Measurements from ENCODE around the gene NDUFB11.
"Not testable (repeated sequence)": the region's sequence is repeated elsewhere in the genome, so short reads cannot be mapped to it uniquely, and the experiment has no call there.

Gene NDUFB11

DNA sequence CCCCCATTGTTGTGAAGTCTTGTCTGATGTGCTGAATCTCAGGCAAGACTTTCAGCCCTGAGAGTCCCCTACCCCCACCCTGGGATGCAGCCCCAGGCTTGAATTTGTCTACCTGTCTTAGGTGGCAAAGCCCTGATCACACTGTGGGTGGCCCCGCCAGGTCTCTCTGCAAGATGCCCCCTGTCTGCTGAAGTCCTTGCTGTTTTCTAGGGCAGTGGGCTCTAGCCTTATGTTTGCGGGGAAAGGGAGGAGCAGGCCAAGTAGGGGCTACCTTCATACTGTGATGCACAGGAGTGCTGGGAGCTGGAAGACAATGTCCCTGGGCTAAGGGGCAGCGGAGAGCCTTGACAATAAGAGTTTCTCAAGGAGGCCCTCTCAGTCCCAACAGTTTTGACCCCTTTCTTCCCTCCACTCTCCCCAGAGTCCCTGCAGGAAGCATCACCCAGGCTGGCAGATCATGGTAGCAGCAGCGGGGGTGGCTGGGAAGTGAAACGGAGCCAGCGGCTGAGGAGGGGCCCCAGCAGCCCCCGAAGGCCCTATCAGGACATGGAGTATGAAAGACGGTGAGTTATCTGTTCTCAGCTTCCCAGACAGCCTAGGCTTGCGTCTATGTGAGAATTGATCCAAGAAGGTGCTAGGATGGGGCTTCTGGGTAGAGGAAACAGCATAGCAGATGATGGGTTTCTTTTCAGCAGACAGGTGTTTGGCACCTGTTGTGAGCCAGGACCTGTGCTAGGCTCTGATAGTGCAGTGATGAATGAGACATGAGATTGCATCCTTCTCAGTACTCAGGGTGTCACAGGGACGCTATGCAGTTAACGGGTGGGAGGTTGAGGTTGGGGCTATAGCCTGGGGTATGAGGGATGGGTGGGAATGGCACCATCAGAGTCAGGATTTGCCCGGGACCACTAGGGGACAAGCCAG, 2.7 kb upstream of the NDUFB11 start:
- peak overlapping the region; percentile 80; the same call in 1 of the 2 replicates for H3K4me3 ChIP-seq (ENCODE audit: low read length)
- TF ChIP-seq CTCF (conservative IDR thresholded peaks at IDR 0.05; ENCODE audit: low read length), result no peak
- no peak for DNase-seq (ENCODE audit: low read depth)

DNA sequence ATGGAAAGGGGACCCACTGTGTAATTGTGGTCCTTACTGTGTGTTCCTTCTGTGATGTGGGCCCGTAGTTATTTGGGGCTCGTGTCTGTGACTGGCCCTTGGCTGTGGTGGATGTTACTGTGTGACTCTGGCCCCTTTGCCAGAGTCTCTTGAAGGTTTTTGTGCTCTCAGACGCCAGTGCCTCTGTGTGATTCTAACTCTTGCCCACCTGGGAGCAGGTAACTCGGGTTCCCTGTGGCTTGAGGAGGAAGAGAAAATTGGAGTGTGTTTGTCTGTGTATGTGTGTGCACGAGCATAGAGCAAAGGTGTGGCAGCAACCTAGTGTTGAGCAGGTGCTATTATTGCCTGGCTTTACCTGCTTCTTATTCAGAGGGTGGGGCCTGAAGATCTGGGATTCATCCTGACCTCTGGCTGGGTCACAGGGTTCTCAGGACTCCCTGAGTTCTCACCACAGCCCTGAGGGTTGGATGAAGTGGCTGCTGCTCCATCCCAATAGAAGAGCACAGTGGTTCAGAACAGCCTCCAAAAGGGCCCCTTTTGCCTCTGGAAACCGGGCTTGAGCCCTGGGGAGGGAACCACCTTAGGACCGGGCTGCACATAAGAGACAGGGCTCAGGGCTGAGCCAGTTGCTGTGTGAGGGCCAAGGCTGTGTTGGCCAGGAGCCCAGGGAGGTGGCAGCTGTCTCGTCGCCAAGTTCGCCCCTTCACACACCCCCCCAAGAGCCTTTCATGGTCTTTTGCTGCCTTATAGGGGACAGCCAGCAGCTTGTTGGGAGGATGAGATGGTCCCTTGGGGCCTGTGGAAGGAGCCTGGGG, 1.8 kb upstream of the NDUFB11 start:
- peak overlapping the region; percentile 80 for H3K4me3 ChIP-seq (ENCODE audit: low read length)
- no peak for DNase-seq (ENCODE audit: low read depth)

DNA sequence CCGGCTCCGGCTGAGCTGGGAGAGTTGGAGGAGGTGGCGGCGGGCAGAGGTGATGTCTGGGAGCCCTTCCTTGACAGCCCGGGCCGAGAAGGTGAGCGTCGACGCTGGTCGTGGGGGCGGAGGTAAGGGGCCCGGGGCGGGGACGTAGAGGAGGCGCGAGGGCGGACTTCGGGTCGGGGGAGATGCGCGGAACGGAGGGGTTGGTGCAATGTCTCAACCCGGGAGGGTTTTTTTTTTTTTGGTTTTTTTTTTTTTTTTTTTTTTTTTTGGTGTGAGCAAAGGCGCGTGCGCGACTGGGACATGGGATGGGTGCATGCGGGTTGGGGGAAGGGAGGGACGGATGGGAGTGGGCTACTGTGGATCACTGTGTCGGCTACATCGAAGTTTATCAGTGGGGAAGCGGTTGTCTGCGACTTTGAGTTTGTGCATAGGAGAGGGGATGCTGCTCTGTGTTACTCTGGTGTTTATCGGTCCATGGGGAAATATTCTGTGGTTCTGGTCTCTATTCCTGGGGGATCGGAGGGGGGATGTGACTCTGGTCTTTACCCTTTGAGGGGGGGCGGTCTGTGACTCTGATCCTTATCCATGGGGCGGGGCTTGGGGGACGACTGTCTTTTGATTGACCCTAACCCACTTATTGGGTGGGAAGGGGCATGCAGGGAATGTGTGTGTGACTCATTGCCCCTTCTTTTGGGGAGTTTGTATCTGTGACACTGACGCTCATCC, 1.1 kb upstream of the NDUFB11 start:
- peak overlapping the region; percentile 80 for H3K4me3 ChIP-seq (ENCODE audit: low read length)
- no peak for DNase-seq (ENCODE audit: low read depth)
- TF ChIP-seq CTCF (conservative IDR thresholded peaks at IDR 0.05; ENCODE audit: low read length), result no peak

More for the DNA sequence above, 1.8 kb upstream of the NDUFB11 start:
- TF ChIP-seq CTCF (conservative IDR thresholded peaks at IDR 0.05; ENCODE audit: low read length), result no peak

DNA sequence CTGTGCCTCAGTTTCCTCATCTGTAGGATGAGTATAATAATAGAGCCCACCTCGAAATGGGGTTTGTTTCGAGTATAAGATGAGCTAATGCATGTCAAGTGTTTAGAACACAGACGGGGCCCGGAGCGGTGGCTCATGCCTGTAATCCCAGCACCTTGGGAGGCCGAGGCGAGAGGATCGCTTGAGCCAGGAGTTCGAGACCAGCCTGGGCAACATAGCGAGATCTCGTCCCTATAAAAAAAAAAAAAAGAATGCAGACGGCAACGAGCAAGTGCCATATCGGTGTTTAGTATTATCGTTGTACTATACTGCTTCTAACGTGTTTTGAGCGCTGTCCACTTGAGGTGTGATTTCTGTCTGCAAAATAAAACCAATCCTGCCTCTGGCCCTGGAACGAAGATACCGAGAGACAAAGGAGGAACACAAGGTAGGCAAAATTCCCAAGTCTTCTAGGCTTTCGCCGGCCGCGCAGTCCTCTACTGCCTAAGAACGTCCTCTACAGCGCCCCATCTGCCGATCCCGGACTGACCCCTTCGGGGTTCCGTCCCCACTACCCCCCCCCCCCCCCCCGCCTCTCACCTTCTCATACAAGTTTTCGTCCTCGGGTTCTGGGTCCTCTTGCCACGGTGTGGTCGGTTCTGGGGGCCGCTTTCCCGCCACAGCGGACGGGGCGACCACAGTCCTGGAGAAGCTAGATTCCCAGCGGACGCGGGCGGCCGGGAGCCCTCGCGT, 442 bp downstream of the NDUFB11 start:
- DNase-seq (ENCODE audit: low read depth), result peak; percentile 27
- TF ChIP-seq CTCF (conservative IDR thresholded peaks at IDR 0.05; ENCODE audit: low read length), result no peak
- peak overlapping the region; percentile 80 for H3K4me3 ChIP-seq (ENCODE audit: low read length)

GRCh38 chrX:47138171-47138570, 6.3 kb downstream of the NDUFB11 start:
- DNase-seq (ENCODE audit: low read depth), result no peak
- no peak overlapping the region for H3K4me3 ChIP-seq (ENCODE audit: low read length)
- TF ChIP-seq CTCF (conservative IDR thresholded peaks at IDR 0.05; ENCODE audit: low read length), result no peak

DNA sequence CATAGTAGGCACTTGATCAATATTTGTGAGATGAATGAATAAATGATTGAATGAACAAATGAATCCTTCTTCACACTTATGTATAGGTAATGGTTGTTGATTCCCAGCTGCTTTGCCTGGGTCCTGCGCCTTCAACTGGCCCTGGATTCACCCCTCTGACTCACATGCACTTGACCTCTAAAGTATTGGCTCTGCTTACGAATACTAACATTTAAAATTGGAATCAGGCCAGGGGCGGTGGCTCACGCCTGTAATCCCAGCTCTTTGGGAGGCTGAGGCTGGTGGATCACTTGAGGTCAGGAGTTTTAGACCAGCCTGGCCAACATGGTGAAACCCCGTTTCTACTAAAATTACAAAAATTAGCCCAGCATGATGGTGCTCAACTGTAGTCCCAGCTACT, 8.9 kb downstream of the NDUFB11 start:
- not testable (repeated sequence) for DNase-seq (ENCODE audit: low read depth)

More for the DNA sequence above, 8.9 kb downstream of the NDUFB11 start:
- H3K4me3 ChIP-seq (ENCODE audit: low read length), result not testable (repeated sequence)
